Measurements from ENCODE around the gene REXO5.
"Not testable (repeated sequence)": the region's sequence is repeated elsewhere in the genome, so short reads cannot be mapped to it uniquely, and the experiment has no call there.

Gene REXO5, protein sequence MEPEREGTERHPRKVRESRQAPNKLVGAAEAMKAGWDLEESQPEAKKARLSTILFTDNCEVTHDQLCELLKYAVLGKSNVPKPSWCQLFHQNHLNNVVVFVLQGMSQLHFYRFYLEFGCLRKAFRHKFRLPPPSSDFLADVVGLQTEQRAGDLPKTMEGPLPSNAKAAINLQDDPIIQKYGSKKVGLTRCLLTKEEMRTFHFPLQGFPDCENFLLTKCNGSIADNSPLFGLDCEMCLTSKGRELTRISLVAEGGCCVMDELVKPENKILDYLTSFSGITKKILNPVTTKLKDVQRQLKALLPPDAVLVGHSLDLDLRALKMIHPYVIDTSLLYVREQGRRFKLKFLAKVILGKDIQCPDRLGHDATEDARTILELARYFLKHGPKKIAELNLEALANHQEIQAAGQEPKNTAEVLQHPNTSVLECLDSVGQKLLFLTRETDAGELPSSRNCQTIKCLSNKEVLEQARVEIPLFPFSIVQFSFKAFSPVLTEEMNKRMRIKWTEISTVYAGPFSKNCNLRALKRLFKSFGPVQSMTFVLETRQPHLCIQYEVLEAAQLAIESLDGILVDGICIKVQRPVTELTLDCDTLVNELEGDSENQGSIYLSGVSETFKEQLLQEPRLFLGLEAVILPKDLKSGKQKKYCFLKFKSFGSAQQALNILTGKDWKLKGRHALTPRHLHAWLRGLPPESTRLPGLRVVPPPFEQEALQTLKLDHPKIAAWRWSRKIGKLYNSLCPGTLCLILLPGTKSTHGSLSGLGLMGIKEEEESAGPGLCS

DNA sequence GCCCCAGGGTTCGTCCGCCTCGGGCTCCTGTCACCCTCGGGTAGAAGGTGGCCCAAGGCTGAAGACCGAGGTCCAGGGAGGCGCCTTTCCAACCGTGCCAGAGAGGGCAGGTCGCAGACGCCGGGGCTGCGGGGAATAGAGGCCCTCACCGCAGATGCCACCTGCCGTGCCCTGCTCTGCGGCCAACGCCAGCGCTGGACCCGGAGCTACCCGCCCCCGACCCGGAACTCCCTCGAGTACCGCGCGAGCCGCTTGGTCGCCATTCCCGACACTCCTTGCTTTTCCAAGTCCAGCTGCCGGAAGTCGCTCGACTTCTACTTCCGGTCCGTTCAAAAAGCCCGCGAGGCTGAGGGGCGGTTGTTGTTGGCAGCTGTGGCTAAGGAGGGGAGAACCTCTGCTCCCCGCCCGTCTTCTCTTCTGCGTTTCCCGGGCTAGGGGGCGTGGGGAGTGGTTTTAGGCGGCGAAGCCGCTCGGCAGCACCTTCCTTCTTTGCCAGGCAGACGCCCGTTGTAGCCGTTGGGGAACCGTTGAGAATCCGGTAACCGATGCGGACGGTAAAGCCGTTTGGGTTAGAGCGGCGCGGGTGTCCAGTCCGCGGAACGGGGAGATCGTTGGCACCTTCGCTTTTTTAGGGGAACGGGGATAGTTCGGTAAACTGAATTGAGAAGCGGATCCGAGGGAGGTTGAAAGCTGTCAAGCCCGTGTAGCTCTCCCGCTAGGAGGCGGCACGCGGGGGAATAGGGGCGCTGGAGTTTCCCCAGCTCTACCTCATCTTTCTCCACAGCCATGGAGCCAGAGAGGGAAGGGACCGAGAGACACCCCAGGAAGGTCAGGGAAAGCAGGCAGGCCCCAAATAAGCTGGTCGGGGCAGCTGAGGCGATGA, at the start of gene REXO5, which contains the start of gene ERI2:
Gene REXO5 (plus strand): TSS at position 360 of the 883 bp plus-strand sequence. CDS start 427 bp downstream, at position 787.
Gene ERI2 (minus strand): TSS at position 305 of the 883 bp plus-strand sequence. CDS start 42 bp downstream, at position 263.
- peak within 1 kb of the TSS; percentile 82 for H3K4me3 ChIP-seq (ENCODE audit: control insufficient read depth, low read depth, low read length)
- TF ChIP-seq, protein P1, sequence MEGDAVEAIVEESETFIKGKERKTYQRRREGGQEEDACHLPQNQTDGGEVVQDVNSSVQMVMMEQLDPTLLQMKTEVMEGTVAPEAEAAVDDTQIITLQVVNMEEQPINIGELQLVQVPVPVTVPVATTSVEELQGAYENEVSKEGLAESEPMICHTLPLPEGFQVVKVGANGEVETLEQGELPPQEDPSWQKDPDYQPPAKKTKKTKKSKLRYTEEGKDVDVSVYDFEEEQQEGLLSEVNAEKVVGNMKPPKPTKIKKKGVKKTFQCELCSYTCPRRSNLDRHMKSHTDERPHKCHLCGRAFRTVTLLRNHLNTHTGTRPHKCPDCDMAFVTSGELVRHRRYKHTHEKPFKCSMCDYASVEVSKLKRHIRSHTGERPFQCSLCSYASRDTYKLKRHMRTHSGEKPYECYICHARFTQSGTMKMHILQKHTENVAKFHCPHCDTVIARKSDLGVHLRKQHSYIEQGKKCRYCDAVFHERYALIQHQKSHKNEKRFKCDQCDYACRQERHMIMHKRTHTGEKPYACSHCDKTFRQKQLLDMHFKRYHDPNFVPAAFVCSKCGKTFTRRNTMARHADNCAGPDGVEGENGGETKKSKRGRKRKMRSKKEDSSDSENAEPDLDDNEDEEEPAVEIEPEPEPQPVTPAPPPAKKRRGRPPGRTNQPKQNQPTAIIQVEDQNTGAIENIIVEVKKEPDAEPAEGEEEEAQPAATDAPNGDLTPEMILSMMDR (IDR thresholded peaks at IDR 0.05; ENCODE audit: control insufficient read depth, insufficient read depth, low read depth, low read length, missing control alignments): peak; percentile 74
- peak; percentile 61 for DNase-seq (ENCODE audit: low read depth)

DNA sequence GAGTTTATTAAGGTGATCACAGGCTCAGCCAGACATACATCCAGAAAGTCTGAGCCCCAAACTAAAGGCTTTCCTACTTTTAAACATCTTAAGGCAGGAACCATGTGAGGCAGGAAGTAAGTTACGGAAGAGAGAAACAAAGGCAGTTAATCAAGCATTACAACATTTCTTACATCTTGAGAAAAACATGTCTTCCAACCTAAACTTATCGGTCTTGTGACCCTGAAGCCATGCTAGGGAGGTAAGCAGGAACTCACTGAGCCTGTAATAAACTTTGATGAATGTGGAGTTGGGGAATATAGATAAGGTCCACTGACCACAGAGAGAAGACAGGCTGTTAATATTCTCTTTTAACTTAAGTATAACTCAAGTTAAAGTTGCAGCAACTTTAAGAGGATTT, 46.0 kb upstream of the REXO5 start:
- DNase-seq (ENCODE audit: low read depth): no peak
- TF ChIP-seq, protein P1 (IDR thresholded peaks at IDR 0.05; ENCODE audit: control insufficient read depth, insufficient read depth, low read depth, low read length, missing control alignments): no peak
- H3K4me3 ChIP-seq (ENCODE audit: control insufficient read depth, low read depth, low read length): no peak overlapping the region

DNA sequence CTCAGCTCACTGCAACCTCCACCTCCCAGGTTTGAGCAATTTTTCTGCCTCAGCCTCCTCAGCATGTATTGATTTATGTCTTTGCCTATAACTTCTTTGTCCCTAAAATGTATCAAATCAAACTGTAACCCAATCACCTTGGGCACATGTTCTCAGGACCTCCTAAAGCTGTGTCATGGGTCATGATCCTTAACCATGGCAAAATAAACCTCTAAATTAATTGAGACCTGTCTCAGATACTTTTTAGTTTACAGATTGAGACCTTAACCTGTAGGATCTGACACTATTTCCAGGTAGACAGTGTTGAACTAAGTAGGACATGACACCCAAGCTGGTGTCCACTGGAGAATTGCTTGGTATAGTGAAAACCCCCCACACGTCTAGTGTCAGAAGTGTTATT, 45.2 kb upstream of the REXO5 start:
- H3K4me3 ChIP-seq (ENCODE audit: control insufficient read depth, low read depth, low read length): no peak overlapping the region
- TF ChIP-seq, protein P1 (IDR thresholded peaks at IDR 0.05; ENCODE audit: control insufficient read depth, insufficient read depth, low read depth, low read length, missing control alignments): no peak
- DNase-seq (ENCODE audit: low read depth): no peak

DNA sequence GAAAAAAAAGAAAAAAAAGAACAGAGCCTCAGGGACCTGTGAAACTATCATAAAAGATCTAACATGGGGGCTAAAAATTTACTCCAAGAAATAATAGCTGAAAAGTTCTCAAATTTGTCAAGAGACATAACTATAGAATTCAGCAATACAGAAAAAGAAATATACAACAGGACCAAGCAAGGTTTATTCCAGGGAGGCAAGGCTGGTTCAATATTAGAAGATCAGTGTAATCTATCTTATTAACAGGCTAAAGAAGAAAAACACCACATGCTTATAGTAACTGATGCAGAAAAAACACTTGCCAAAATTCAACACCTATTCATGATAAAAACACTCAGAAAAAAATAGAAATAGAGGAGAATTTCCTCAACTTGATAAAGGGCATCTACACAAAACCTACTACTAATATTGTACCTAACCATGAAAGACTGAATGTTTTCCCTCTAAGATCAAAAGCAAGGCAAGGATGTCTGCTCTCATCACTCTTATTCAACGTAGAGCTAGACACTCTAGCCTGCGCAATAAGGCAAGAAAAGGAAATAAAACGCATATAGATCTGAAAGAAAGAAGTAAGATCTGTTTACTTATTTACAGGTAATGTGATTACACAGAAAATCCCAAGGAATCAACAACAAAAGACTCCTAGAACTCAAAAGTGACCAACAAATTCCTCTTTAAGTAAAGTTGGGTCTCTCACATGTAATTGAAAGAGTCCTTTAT, 43.8 kb upstream of the REXO5 start:
- no peak overlapping the region for H3K4me3 ChIP-seq (ENCODE audit: control insufficient read depth, low read depth, low read length)
- DNase-seq (ENCODE audit: low read depth): no peak
- TF ChIP-seq, protein P1 (IDR thresholded peaks at IDR 0.05; ENCODE audit: control insufficient read depth, insufficient read depth, low read depth, low read length, missing control alignments): no peak

DNA sequence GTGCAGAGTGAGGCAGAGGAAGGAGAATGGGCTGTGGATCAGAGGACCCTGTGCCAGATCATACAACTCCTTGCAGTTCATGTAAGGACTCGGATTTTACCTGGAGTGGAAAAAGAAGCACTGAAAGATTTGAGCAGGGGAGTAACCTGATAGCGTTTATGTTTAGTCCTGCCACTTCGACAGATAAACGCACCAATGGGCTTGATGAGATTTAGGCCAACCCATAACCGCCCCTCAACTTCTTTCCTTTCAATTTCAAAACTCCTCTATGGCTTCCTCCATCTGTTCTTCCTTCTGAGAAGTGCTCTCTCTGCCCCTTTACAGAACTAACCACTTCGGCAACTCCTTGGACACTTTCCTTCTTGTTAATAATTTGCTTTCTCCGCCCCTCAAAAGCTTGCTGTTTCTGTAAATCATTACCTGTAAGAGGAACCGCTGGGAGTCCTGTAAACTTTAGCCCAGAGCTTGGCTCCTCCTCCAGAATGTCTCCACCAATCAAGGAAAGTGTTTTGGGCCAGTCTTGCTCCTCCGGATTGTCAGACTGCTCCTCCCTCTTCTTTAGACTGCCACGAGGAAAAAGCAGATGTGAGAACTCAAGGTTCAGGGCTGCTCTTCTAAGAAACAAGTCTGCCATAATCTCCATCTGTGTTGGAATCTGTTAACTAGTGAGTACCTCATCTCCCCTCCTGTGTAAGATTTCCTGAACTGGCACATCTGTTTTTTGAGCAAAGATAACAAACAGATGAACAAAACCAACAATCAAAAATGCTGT, 42.7 kb upstream of the REXO5 start, which contains the start of gene ACSM3:
Gene ACSM3 (plus strand): TSS at position 554 of the 772 bp plus-strand sequence. CDS start 6,021 bp downstream, outside the sequence.
- TF ChIP-seq, protein P1 (IDR thresholded peaks at IDR 0.05; ENCODE audit: control insufficient read depth, insufficient read depth, low read depth, low read length, missing control alignments): no peak
- H3K4me3 ChIP-seq (ENCODE audit: control insufficient read depth, low read depth, low read length): peak within 1 kb of the TSS; percentile 48
- DNase-seq (ENCODE audit: low read depth): peak; percentile 34

DNA sequence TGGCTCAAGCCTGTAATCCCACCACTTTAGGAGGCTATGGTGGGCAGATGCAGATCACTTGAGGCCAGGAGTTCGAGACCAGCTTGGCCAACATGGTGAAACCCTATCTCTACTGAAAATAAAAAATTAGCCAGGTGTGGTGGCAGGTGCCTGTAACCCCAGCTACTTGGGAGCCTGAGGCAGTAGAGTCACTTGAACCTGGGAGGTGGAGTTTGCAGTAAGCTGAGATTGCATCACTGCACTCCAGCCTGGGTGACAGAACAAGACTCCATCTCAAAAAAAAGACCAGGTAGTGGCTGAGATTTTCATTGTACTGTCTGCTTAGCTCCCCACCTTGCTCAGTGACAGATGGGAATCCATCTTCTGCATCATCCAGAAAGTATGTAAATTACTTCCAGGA, 41.9 kb upstream of the REXO5 start:
- H3K4me3 ChIP-seq (ENCODE audit: control insufficient read depth, low read depth, low read length); DNase-seq (ENCODE audit: low read depth): not testable (repeated sequence)

Measured in AG09309 (cell line).